Caco-2 (cell line): ENCODE results near the gene DLG2. TPM values are rescaled to one million over a fixed set of nuclear protein-coding genes. Genes with fewer than 3 reads are reported as not detected.

Experiments used
- BruUV-seq: library from RNA; stranded (reverse); fragments of 400-500 nt; replicated peaks from 2 replicates; lab custom pipeline; 2021; lab: Mats Ljungman, UMichigan
- CTCF ChIA-PET: fragments of 300-600 bp; sonication (Branson Sonifier 250); formaldehyde crosslinking; loops from one replicate; lab custom pipeline; 2022; ENCODE audit warnings: antibody characterized with exemption; lab: Charles Lee
- POLR2A ChIA-PET: fragments of 300-600 bp; sonication (Branson Sonifier 250); formaldehyde crosslinking; loops from one replicate; lab custom pipeline; 2022; ENCODE audit warnings: antibody characterized with exemption; lab: Charles Lee
- DNase-seq, 2 experiments: peaks; one replicate each; pipeline versions ENCODE4 v3.0.0 to v3.0.0-alpha.2; 2020 to 2022
- H3K27me3 ChIP-seq: replicated peaks from 2 replicates; pipeline ENCODE4 v1.6.0; 2011; ENCODE audit warnings: low read length; ENCODE audit not compliant: control insufficient read depth, insufficient read depth
- H3K36me3 ChIP-seq: 2 replicates; pipeline ENCODE4 v1.5.1; 2011; ENCODE audit warnings: low read length; ENCODE audit not compliant: control insufficient read depth, insufficient read depth
- H3K4me1 ChIP-seq: fragments of 250-450 bp; sonication (Bioruptor Pico); 2 replicates; pipeline ENCODE4 v1.5.1; 2020; ENCODE audit warnings: mild to moderate bottlenecking
- H3K4me3 ChIP-seq: 2 replicates; pipeline ENCODE4 v1.5.1; 2011; ENCODE audit warnings: low read depth, mild to moderate bottlenecking, control low read depth, low read length
- H3K9me3 ChIP-seq: fragments of 250-450 bp; sonication (Bioruptor Pico); 2 replicates; pipeline ENCODE4 v1.5.1; 2020; ENCODE audit warnings: mild to moderate bottlenecking, moderate library complexity
- H3K27ac Mint-ChIP-seq: one replicate; pipeline ENCODE4 v1.8.0; 2022; ENCODE audit warnings: mixed read lengths; ENCODE audit not compliant: unreplicated experiment
- H3K27me3 Mint-ChIP-seq: one replicate; pipeline ENCODE4 v1.8.0; 2022; ENCODE audit warnings: mixed read lengths; ENCODE audit not compliant: insufficient read depth, unreplicated experiment
- H3K36me3 Mint-ChIP-seq: one replicate; pipeline ENCODE4 v1.8.0; 2022; ENCODE audit warnings: mild to moderate bottlenecking, mixed read lengths; ENCODE audit not compliant: insufficient read depth, unreplicated experiment
- H3K4me1 Mint-ChIP-seq: one replicate; pipeline ENCODE4 v1.8.0; 2022; ENCODE audit warnings: low read depth, mixed read lengths; ENCODE audit not compliant: unreplicated experiment
- H3K4me3 Mint-ChIP-seq: one replicate; pipeline ENCODE4 v1.8.0; 2022; ENCODE audit warnings: mild to moderate bottlenecking, moderate library complexity, mixed read lengths; ENCODE audit not compliant: unreplicated experiment
- H3K9me3 Mint-ChIP-seq: one replicate; pipeline ENCODE4 v1.8.0; 2022; ENCODE audit warnings: mixed read lengths; ENCODE audit not compliant: unreplicated experiment
- CTCF ChIP-seq, 2 experiments: fragments of 200-600 bp in 1 of 2; IDR thresholded peaks; 1 replicate in 1 of 2; 2 replicates in 1 of 2; pipeline versions ENCODE4 v1.5.1 to v1.8.0; 2011 to 2022; ENCODE audit warnings: antibody characterized with exemption in 1 of 2, control low read depth in 1 of 2, inconsistent platforms in 1 of 2, low read depth in 1 of 2, low read length in 1 of 2, mild to moderate bottlenecking in 1 of 2, moderate library complexity in 1 of 2; ENCODE audit not compliant: insufficient read depth in 1 of 2, severe bottlenecking in 1 of 2, unreplicated experiment in 1 of 2
- intact Hi-C: fragments of 100-400 bp; cut with micrococcal nuclease; formaldehyde crosslinking; loops from one replicate; pipeline ENCODE4 v1.10.0; 2022; ENCODE audit not compliant: unreplicated experiment
- total RNA-seq: library from RNA; stranded (reverse); gene quantifications from 2 replicates; pipeline ENCODE4 v1.2.3, GENCODE V29; 2022

The DLG2 gene
- total RNA-seq, 1 experiment from 2014 or later, result 21.6 TPM

- no peaks in the 10 kb centered on the region for H3K4me1 Mint-ChIP-seq
- no peaks in the 10 kb centered on the region for H3K27me3 Mint-ChIP-seq
- no peaks in the 10 kb centered on the region for H3K36me3 Mint-ChIP-seq
- H3K27me3 ChIP-seq, result no peaks in the 10 kb centered on the region
- TF ChIP-seq CTCF (IDR thresholded peaks at IDR 0.05; ENCODE audit: insufficient read depth in 1 of 2, low read depth in 1 of 2, low read length in 1 of 2, severe bottlenecking in 1 of 2, unreplicated experiment in 1 of 2), result no peak
- no peaks in the 10 kb centered on the region for H3K9me3 ChIP-seq
- POLR2A ChIA-PET, result no interaction called here
- no peaks in the 10 kb centered on the region for H3K36me3 ChIP-seq
- CTCF ChIA-PET, result no interaction called here
- no peak overlapping the region for H3K4me3 ChIP-seq
- H3K27ac Mint-ChIP-seq, result no peak overlapping the region
- H3K4me3 Mint-ChIP-seq, result no peak overlapping the region
- intact Hi-C loops, result no loop called here
- BruUV-seq, result no TSS peak
- H3K4me1 ChIP-seq, result no peaks in the 10 kb centered on the region
- no peak for DNase-seq
- no peaks in the 10 kb centered on the region for H3K9me3 Mint-ChIP-seq
Observed at GRCh38 chr11:84297570-84297969, 1329.6 kb downstream of the DLG2 start.

GRCh38 chr11:84295815-84296214 is 1331.3 kb downstream of the DLG2 start:
- Mint-ChIP-seq H3K27ac (no peak overlapping the region), H3K4me3 (no peak overlapping the region), H3K36me3 (no peaks in the 10 kb centered on the region), H3K9me3 (no peaks in the 10 kb centered on the region), H3K4me1 (no peaks in the 10 kb centered on the region), H3K27me3 (no peaks in the 10 kb centered on the region)
- Histone ChIP-seq H3K4me3 (no peak overlapping the region), H3K4me1 (no peaks in the 10 kb centered on the region), H3K36me3 (no peaks in the 10 kb centered on the region), H3K27me3 (no peaks in the 10 kb centered on the region), H3K9me3 (no peaks in the 10 kb centered on the region)
- CTCF ChIA-PET, result no interaction called here
- POLR2A ChIA-PET, result no interaction called here
- intact Hi-C loops, result no loop called here
- TF ChIP-seq CTCF (IDR thresholded peaks at IDR 0.05; ENCODE audit: insufficient read depth in 1 of 2, low read depth in 1 of 2, low read length in 1 of 2, severe bottlenecking in 1 of 2, unreplicated experiment in 1 of 2), result no peak
- DNase-seq, result no peak
- BruUV-seq, result no TSS peak

- Histone ChIP-seq H3K36me3 (no peaks in the 10 kb centered on the region), H3K9me3 (no peaks in the 10 kb centered on the region), H3K27me3 (no peaks in the 10 kb centered on the region), H3K4me3 (no peak overlapping the region), H3K4me1 (no peaks in the 10 kb centered on the region)
- DNase-seq, result no peak
- BruUV-seq, result no TSS peak
- POLR2A ChIA-PET, result no interaction called here
- Mint-ChIP-seq H3K4me3 (no peak overlapping the region), H3K9me3 (no peaks in the 10 kb centered on the region), H3K4me1 (no peaks in the 10 kb centered on the region), H3K27ac (no peak overlapping the region), H3K27me3 (no peaks in the 10 kb centered on the region), H3K36me3 (no peaks in the 10 kb centered on the region)
- CTCF ChIA-PET, result no interaction called here
- no peak for TF ChIP-seq CTCF (IDR thresholded peaks at IDR 0.05; ENCODE audit: insufficient read depth in 1 of 2, low read depth in 1 of 2, low read length in 1 of 2, severe bottlenecking in 1 of 2, unreplicated experiment in 1 of 2)
- intact Hi-C loops, result no loop called here
Observed at GRCh38 chr11:84292955-84293354, 1334.2 kb downstream of the DLG2 start.
